GM12801 (cell line): ENCODE measurements around the gene DIP2C.

Experiments
- CTCF ChIP-seq: IDR thresholded peaks from one replicate; pipeline ENCODE4 v1.5.1; 2011; ENCODE audit warnings: control low read depth; ENCODE audit not compliant: insufficient read length; ENCODE audit errors: extremely low read depth

Gene DIP2C

GRCh38 chr10:390449-391100 is 298.9 kb downstream of the DIP2C start:
- no peak for TF ChIP-seq CTCF

GRCh38 chr10:389836-390448 is 299.5 kb downstream of the DIP2C start:
- TF ChIP-seq CTCF, result no peak

GRCh38 chr10:389261-389790 is 300.1 kb downstream of the DIP2C start:
- no peak for TF ChIP-seq CTCF

GRCh38 chr10:388661-389045 is 300.8 kb downstream of the DIP2C start:
- no peak for TF ChIP-seq CTCF

- TF ChIP-seq CTCF, result no peak
Measured at GRCh38 chr10:387909-388660, 301.4 kb downstream of the DIP2C start.

- TF ChIP-seq CTCF, result no peak
Measured at GRCh38 chr10:387593-387891, 301.9 kb downstream of the DIP2C start.

GRCh38 chr10:386771-387592 is 302.5 kb downstream of the DIP2C start:
- TF ChIP-seq CTCF, result no peak
